ENCODE data around the gene DACH1.

DNA sequence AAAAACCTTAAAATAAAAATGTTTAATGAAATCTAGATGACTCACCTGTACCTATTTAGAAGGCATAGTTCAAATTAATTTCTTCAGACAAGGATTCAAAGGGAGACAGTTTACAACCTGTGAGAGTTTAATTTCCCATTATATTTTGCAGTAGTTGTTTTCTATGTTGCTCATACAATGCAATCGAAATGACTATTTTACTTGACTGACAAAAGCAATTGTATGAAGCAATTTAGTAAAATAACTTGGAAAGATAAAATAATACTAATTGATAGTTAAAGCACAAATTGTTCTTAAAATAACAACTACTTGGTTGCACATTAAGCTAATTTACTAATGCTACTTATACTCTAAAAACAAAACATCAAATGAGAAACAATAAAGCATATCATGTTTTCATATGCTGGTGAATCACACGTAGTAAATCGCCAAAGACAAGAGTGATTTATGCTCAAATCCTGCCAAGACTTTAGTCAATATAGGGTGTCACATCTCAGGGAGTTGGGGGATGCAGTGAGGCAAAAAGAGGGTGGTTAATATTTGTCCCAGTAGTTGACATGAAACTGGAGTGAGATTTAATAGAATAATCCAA lies 6.4 kb downstream of the DACH1 start:
- TF ChIP-seq ZFP36 (IDR thresholded peaks at IDR 0.05; ENCODE audit: low read depth, low read length, partially characterized antibody) (no peak), SUPT5H (IDR thresholded peaks at IDR 0.05) (no peak), POLR2G (IDR thresholded peaks at IDR 0.05; ENCODE audit: low read depth, low read length) (no peak), NFE2 (IDR thresholded peaks at IDR 0.05; ENCODE audit: low read depth) (no peak), SETDB1 (IDR thresholded peaks at IDR 0.05; ENCODE audit: low read length) (no peak), TRIM28 (IDR thresholded peaks at IDR 0.05) (no peak), ZNF780A (CRISPR knock-in tag; IDR thresholded peaks at IDR 0.05) (no peak), CBX2 (IDR thresholded peaks at IDR 0.05; ENCODE audit: insufficient read depth, low read length, poor library complexity, severe bottlenecking) (no peak), TFAM (CRISPR knock-in tag; conservative IDR thresholded peaks at IDR 0.05) (no peak)
- TF ChIP-seq, protein P1, sequence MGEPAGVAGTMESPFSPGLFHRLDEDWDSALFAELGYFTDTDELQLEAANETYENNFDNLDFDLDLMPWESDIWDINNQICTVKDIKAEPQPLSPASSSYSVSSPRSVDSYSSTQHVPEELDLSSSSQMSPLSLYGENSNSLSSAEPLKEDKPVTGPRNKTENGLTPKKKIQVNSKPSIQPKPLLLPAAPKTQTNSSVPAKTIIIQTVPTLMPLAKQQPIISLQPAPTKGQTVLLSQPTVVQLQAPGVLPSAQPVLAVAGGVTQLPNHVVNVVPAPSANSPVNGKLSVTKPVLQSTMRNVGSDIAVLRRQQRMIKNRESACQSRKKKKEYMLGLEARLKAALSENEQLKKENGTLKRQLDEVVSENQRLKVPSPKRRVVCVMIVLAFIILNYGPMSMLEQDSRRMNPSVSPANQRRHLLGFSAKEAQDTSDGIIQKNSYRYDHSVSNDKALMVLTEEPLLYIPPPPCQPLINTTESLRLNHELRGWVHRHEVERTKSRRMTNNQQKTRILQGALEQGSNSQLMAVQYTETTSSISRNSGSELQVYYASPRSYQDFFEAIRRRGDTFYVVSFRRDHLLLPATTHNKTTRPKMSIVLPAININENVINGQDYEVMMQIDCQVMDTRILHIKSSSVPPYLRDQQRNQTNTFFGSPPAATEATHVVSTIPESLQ (CRISPR knock-in tag; IDR thresholded peaks at IDR 0.05): no peak
- TF ChIP-seq, protein P2, sequence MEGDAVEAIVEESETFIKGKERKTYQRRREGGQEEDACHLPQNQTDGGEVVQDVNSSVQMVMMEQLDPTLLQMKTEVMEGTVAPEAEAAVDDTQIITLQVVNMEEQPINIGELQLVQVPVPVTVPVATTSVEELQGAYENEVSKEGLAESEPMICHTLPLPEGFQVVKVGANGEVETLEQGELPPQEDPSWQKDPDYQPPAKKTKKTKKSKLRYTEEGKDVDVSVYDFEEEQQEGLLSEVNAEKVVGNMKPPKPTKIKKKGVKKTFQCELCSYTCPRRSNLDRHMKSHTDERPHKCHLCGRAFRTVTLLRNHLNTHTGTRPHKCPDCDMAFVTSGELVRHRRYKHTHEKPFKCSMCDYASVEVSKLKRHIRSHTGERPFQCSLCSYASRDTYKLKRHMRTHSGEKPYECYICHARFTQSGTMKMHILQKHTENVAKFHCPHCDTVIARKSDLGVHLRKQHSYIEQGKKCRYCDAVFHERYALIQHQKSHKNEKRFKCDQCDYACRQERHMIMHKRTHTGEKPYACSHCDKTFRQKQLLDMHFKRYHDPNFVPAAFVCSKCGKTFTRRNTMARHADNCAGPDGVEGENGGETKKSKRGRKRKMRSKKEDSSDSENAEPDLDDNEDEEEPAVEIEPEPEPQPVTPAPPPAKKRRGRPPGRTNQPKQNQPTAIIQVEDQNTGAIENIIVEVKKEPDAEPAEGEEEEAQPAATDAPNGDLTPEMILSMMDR (IDR thresholded peaks at IDR 0.05 in 2 of 3, conservative IDR thresholded peaks at IDR 0.05 in 1 of 3; ENCODE audit: insufficient read depth in 2 of 3, low read depth in 1 of 3, low read length in 3 of 3): no peak
- TF ChIP-seq, protein P3, sequence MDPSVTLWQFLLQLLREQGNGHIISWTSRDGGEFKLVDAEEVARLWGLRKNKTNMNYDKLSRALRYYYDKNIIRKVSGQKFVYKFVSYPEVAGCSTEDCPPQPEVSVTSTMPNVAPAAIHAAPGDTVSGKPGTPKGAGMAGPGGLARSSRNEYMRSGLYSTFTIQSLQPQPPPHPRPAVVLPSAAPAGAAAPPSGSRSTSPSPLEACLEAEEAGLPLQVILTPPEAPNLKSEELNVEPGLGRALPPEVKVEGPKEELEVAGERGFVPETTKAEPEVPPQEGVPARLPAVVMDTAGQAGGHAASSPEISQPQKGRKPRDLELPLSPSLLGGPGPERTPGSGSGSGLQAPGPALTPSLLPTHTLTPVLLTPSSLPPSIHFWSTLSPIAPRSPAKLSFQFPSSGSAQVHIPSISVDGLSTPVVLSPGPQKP (CRISPR knock-in tag; IDR thresholded peaks at IDR 0.05): no peak

Data from K562 (cell line).